Measurements from ENCODE around the gene RBM34.

GRCh38 chr1:235187316-235187715, 26.3 kb upstream of the RBM34 start:
- no peak for TF ChIP-seq CTCF (IDR thresholded peaks at IDR 0.05; ENCODE audit: insufficient read depth, low read length)
- TF ChIP-seq POLR2AphosphoS5 (IDR thresholded peaks at IDR 0.05; ENCODE audit: low read depth): no peak
- no peak for TF ChIP-seq REST (IDR thresholded peaks at IDR 0.05; ENCODE audit: insufficient replicate concordance, low read depth)
- TF ChIP-seq SPI1 (IDR thresholded peaks at IDR 0.05; ENCODE audit: borderline replicate concordance, low read depth): no peak
- no peak for TF ChIP-seq GABPA (IDR thresholded peaks at IDR 0.05; ENCODE audit: low read depth)
